Cardiac fibroblast (primary cell): ENCODE results near the gene PLEKHG3.

Experiments used
- DNase-seq, 2 donors: peaks; one replicate each; pipeline versions ENCODE4 v3.0.0 to v3.0.0-alpha.2; 2010; ENCODE audit warnings: low read depth in 2 of 2
- H3K4me3 ChIP-seq, 2 donors: replicated peaks in 1 of 2; 1 replicate in 1 of 2; 2 replicates in 1 of 2; pipeline ENCODE4 v1.5.1; 2011; ENCODE audit warnings: low read depth in 2 of 2, low read length in 2 of 2, mild to moderate bottlenecking in 2 of 2, moderate library complexity in 1 of 2
- CTCF ChIP-seq: IDR thresholded peaks from one replicate; pipeline ENCODE4 v1.5.1; 2011; ENCODE audit warnings: low read depth, mild to moderate bottlenecking, low read length, inconsistent platforms

The PLEKHG3 gene

GRCh38 chr14:64680013-64680713 lies 24.1 kb upstream of the PLEKHG3 start:
- no peak overlapping the region for H3K4me3 ChIP-seq
- no peak for TF ChIP-seq CTCF
- no peak for DNase-seq

- no peak for DNase-seq
Observed at GRCh38 chr14:64680714-64681065, 23.5 kb upstream of the PLEKHG3 start.

GRCh38 chr14:64681796-64682710 lies 22.2 kb upstream of the PLEKHG3 start:
- DNase-seq: peak; percentile 50 to 93
- no peak overlapping the region for H3K4me3 ChIP-seq
- no peak for TF ChIP-seq CTCF

More at GRCh38 chr14:64680714-64681065, 23.5 kb upstream of the PLEKHG3 start:
- TF ChIP-seq CTCF: no peak
- H3K4me3 ChIP-seq: no peak overlapping the region

- no peak overlapping the region for H3K4me3 ChIP-seq
Observed at GRCh38 chr14:64682843-64683242, 21.4 kb upstream of the PLEKHG3 start.

GRCh38 chr14:64683264-64683663 lies 21.0 kb upstream of the PLEKHG3 start:
- no peak for TF ChIP-seq CTCF
- no peak for DNase-seq
- no peak overlapping the region for H3K4me3 ChIP-seq

More at GRCh38 chr14:64682843-64683242, 21.4 kb upstream of the PLEKHG3 start:
- no peak for TF ChIP-seq CTCF
- DNase-seq: no peak

GRCh38 chr14:64684091-64684490 lies 20.1 kb upstream of the PLEKHG3 start:
- no peak overlapping the region for H3K4me3 ChIP-seq
- peak; percentile 33 to 56 for DNase-seq
- no peak for TF ChIP-seq CTCF
